ENCODE measurements around the gene ADD2.

ADD2 gene

GRCh38 chr2:70719231-70719630, 48.8 kb downstream of the ADD2 start:
- DNase-seq (ENCODE audit: low spot score), result no peak

- DNase-seq (ENCODE audit: low spot score), result no peak
Measured at GRCh38 chr2:70718736-70719135, 49.3 kb downstream of the ADD2 start.

- DNase-seq (ENCODE audit: low spot score), result no peak
Measured at GRCh38 chr2:70718241-70718640, 49.8 kb downstream of the ADD2 start.

- no peak for DNase-seq (ENCODE audit: low spot score)
Measured at GRCh38 chr2:70717431-70718038, 50.5 kb downstream of the ADD2 start.

GRCh38 chr2:70716951-70717350, 51.0 kb downstream of the ADD2 start:
- DNase-seq (ENCODE audit: low spot score), result no peak

GRCh38 chr2:70716131-70716743, 51.8 kb downstream of the ADD2 start:
- no peak for DNase-seq (ENCODE audit: low spot score)

- no peak for DNase-seq (ENCODE audit: low spot score)
Measured at GRCh38 chr2:70715071-70715985, 52.7 kb downstream of the ADD2 start.

GRCh38 chr2:70714141-70714905, 53.7 kb downstream of the ADD2 start:
- DNase-seq (ENCODE audit: low spot score), result no peak

GRCh38 chr2:70712916-70713315, 55.1 kb downstream of the ADD2 start:
- no peak for DNase-seq (ENCODE audit: low spot score)

GRCh38 chr2:70711191-70711590, 56.8 kb downstream of the ADD2 start:
- no peak for DNase-seq (ENCODE audit: low spot score)

- DNase-seq (ENCODE audit: low spot score), result no peak
Measured at GRCh38 chr2:70710038-70710690, 57.8 kb downstream of the ADD2 start.

- DNase-seq (ENCODE audit: low spot score), result peak; percentile 55
Measured at GRCh38 chr2:70709275-70710037, 58.5 kb downstream of the ADD2 start.

GRCh38 chr2:70708376-70709199, 59.4 kb downstream of the ADD2 start:
- peak; percentile 9 for DNase-seq (ENCODE audit: low spot score)

- DNase-seq (ENCODE audit: low spot score), result no peak
Measured at GRCh38 chr2:70707706-70708105, 60.3 kb downstream of the ADD2 start.

GRCh38 chr2:70706026-70706795, 61.8 kb downstream of the ADD2 start:
- no peak for DNase-seq (ENCODE audit: low spot score)

- no peak for DNase-seq (ENCODE audit: low spot score)
Measured at GRCh38 chr2:70705160-70705850, 62.7 kb downstream of the ADD2 start.

GRCh38 chr2:70703900-70704549, 64.0 kb downstream of the ADD2 start:
- no peak for DNase-seq (ENCODE audit: low spot score)
